Keratinocyte (primary cell): ENCODE measurements around the gene GPR3. TPM values are rescaled to one million over a fixed set of nuclear protein-coding genes. Genes with fewer than 3 reads are reported as not detected.
A peak's percentile ranks its signal among the peaks of the same experiment; 100 is the strongest.

ENCODE experiments used
- DNase-seq: peaks from one replicate; pipeline ENCODE4 v3.0.0-alpha.2; 2011; ENCODE audit warnings: low read depth, missing footprints, low spot score
- FAIRE-seq: peaks from 2 replicates; lab custom pipeline; 2011; peaks lifted over from hg19 to GRCh38; lab: Jason Lieb, UNC
- H2AFZ ChIP-seq: 2 replicates; pipeline ENCODE4 v1.6.0; 2012; ENCODE audit warnings: low read length, control low read depth, inconsistent platforms; ENCODE audit not compliant: control insufficient read depth
- H3K27ac ChIP-seq: 2 replicates; pipeline ENCODE4 v1.5.1; 2011; ENCODE audit warnings: low read length; ENCODE audit not compliant: control insufficient read depth, insufficient read depth
- H3K27me3 ChIP-seq: 3 replicates; pipeline ENCODE4 v1.6.0; 2011; ENCODE audit warnings: low read length; ENCODE audit not compliant: control insufficient read depth, insufficient read depth; ENCODE audit errors: extremely low read depth
- H3K36me3 ChIP-seq, 2 experiments: 2 replicates in 1 of 2; 3 replicates in 1 of 2; pipeline ENCODE4 v1.5.1; 2011; ENCODE audit warnings: low read length in 2 of 2, mild to moderate bottlenecking in 1 of 2; ENCODE audit not compliant: control insufficient read depth in 2 of 2, insufficient read depth in 2 of 2; ENCODE audit errors: extremely low read depth in 1 of 2
- H3K4me1 ChIP-seq: 3 replicates; pipeline ENCODE4 v1.5.1; 2011; ENCODE audit warnings: low read length; ENCODE audit not compliant: control insufficient read depth, insufficient read depth; ENCODE audit errors: extremely low read depth
- H3K4me2 ChIP-seq: 3 replicates; pipeline ENCODE4 v1.6.0; 2011; ENCODE audit warnings: low read depth, low read length; ENCODE audit not compliant: control insufficient read depth, insufficient read depth; ENCODE audit errors: extremely low read depth
- H3K4me3 ChIP-seq, 3 experiments: fragments of 200-600 bp in 1 of 3; sonication (generic) in 1 of 3; 2 replicates in 2 of 3; 3 replicates in 1 of 3; pipeline ENCODE4 v1.5.1; 2011 to 2016; ENCODE audit warnings: low read length in 3 of 3, mild to moderate bottlenecking in 3 of 3, control low read depth in 2 of 3, inconsistent platforms in 1 of 3, low read depth in 1 of 3, mixed read lengths in 1 of 3, mixed run types in 1 of 3, moderate library complexity in 1 of 3; ENCODE audit not compliant: control insufficient read depth in 2 of 3, insufficient read depth in 2 of 3; ENCODE audit errors: extremely low read depth in 1 of 3
- H3K79me2 ChIP-seq: 2 replicates; pipeline ENCODE4 v1.6.0; 2012; ENCODE audit warnings: low read length; ENCODE audit not compliant: control insufficient read depth, insufficient read depth
- H3K9ac ChIP-seq: 3 replicates; pipeline ENCODE4 v1.6.0; 2011; ENCODE audit warnings: low read length; ENCODE audit not compliant: control insufficient read depth, insufficient read depth; ENCODE audit errors: extremely low read depth
- H3K9me1 ChIP-seq: 3 replicates; pipeline ENCODE4 v1.6.0; 2011; ENCODE audit warnings: low read length; ENCODE audit not compliant: control insufficient read depth, insufficient read depth; ENCODE audit errors: extremely low read depth
- H3K9me3 ChIP-seq: 2 replicates; pipeline ENCODE4 v1.5.1; 2012; ENCODE audit warnings: low read depth, low read length; ENCODE audit not compliant: control insufficient read depth
- H4K20me1 ChIP-seq: 3 replicates; pipeline ENCODE4 v1.6.0; 2011; ENCODE audit warnings: low read length; ENCODE audit not compliant: control insufficient read depth, insufficient read depth; ENCODE audit errors: extremely low read depth
- CTCF ChIP-seq, 3 experiments: IDR thresholded peaks in 1 of 3; conservative IDR thresholded peaks in 1 of 3; optimal IDR thresholded peaks in 1 of 3; 2 replicates in 2 of 3; 3 replicates in 1 of 3; pipeline versions ENCODE3 to v1.5.1; 2011; ENCODE audit warnings: low read length in 3 of 3, mild to moderate bottlenecking in 3 of 3, moderate library complexity in 2 of 3, control low read depth in 1 of 3, inconsistent platforms in 1 of 3; ENCODE audit not compliant: insufficient read depth in 2 of 3; ENCODE audit errors: extremely low read depth in 1 of 3
- EZH2 ChIP-seq: IDR thresholded peaks from one replicate; pipeline ENCODE4 v1.6.1; 2012; ENCODE audit warnings: inconsistent platforms, mild to moderate bottlenecking, low read length, moderate library complexity
- dilution Hi-C: fragments of 300-500 bp; cut with MboI; formaldehyde crosslinking; loops from one replicate; pipeline ENCODE4 v1.7.0; 2020; ENCODE audit warnings: low sequenced_read_pairs; ENCODE audit not compliant: extremely low pct_ligation_motif_present
- polyA plus RNA-seq, 5 experiments: library from polyadenylated mRNA; depleted of rRNA in 3 of 5; stranded (reverse) in 3 of 5; stranded (forward) in 1 of 5; unstranded in 1 of 5; fragments of >200 nt; gene quantifications; 1 replicate in 1 of 5; 2 replicates in 3 of 5; 3 replicates in 1 of 5; pipeline versions ENCODE4 v1.2.1 to v1.2.3, GENCODE V29; 2011 to 2012; ENCODE audit warnings: missing spikeins in 2 of 5, low read depth in 1 of 5, low replicate concordance in 1 of 5

The GPR3 gene
- polyA plus RNA-seq, 1 donor (not counting 4 experiments of a cell fraction or from before 2014, with no cell fraction given) = 1.4 TPM

GRCh38 chr1:27366113-27366410 lies 26.4 kb upstream of the GPR3 start:
- TF ChIP-seq CTCF (optimal IDR thresholded peaks at IDR 0.05 in 1 of 3, IDR thresholded peaks at IDR 0.05 in 1 of 3, conservative IDR thresholded peaks at IDR 0.05 in 1 of 3; ENCODE audit: extremely low read depth in 1 of 3, insufficient read depth in 2 of 3, low read length in 3 of 3) (no peak), EZH2 (no peak)
- Histone ChIP-seq H3K27ac (peak overlapping the region; percentile 78), H3K9me1 (no peaks in the 10 kb centered on the region), H3K9ac (peak overlapping the region; percentile 88), H3K79me2 (peaks cover 12% of the 10 kb centered on the region), H3K27me3 (no peaks in the 10 kb centered on the region), H4K20me1 (no peaks in the 10 kb centered on the region), H3K4me1 (peaks cover 31% of the 10 kb centered on the region), H3K36me3 (peaks cover 13 to 16% of the 10 kb centered on the region in 2 experiments), H3K4me3 (peak overlapping the region; percentile 65 to 89 (median 68)), H3K9me3 (no peaks in the 10 kb centered on the region), H3K4me2 (peak overlapping the region; percentile 86), H2AFZ (peak overlapping the region; percentile 20)
- dilution Hi-C loops = no loop called here
- DNase-seq (no peak), FAIRE-seq (no peak)

- Histone ChIP-seq H3K27me3 (no peaks in the 10 kb centered on the region), H3K79me2 (peaks cover 12% of the 10 kb centered on the region), H3K36me3 (peaks cover 11 to 14% of the 10 kb centered on the region in 2 experiments), H3K4me2 (peak within 1 kb of the TSS; percentile 86), H3K9ac (peak within 1 kb of the TSS; percentile 88), H3K4me3 (peak within 1 kb of the TSS; percentile 68 to 89 (median 82)), H2AFZ (peak within 1 kb of the TSS; percentile 79), H3K9me1 (no peaks in the 10 kb centered on the region), H4K20me1 (no peaks in the 10 kb centered on the region), H3K27ac (peak within 1 kb of the TSS; percentile 91), H3K9me3 (no peaks in the 10 kb centered on the region), H3K4me1 (peaks cover 31% of the 10 kb centered on the region)
- dilution Hi-C loops = no loop called here
- FAIRE-seq (peak; percentile 44), DNase-seq (no peak)
- TF ChIP-seq CTCF (optimal IDR thresholded peaks at IDR 0.05 in 1 of 3, IDR thresholded peaks at IDR 0.05 in 1 of 3, conservative IDR thresholded peaks at IDR 0.05 in 1 of 3; ENCODE audit: extremely low read depth in 1 of 3, insufficient read depth in 2 of 3, low read length in 3 of 3) (peak in 2 of 3 experiments; percentile 26 to 59), EZH2 (no peak)
These were observed 25.8 kb upstream of the GPR3 start, which contains the start of gene MAP3K6 for GRCh38 chr1:27366411-27367159. Gene MAP3K6, minus strand, starts transcription at chr1:27366961. Its CDS starts 364 bp downstream, at chr1:27366597.
